Stimulated activated CD4-positive, alpha-beta T cell treated with anti-CD3 and anti-CD28 coated beads, Interleukin-15, amount 100 ng/mL, for 1 hour (primary cell): ENCODE results near the gene NDRG2.

Source experiments
- DNase-seq, 2 donors: peaks; one replicate each; pipeline ENCODE4 v3.0.0-alpha.2; 2020; ENCODE audit warnings: low read depth in 1 of 2, low spot score in 1 of 2

Gene NDRG2

DNA sequence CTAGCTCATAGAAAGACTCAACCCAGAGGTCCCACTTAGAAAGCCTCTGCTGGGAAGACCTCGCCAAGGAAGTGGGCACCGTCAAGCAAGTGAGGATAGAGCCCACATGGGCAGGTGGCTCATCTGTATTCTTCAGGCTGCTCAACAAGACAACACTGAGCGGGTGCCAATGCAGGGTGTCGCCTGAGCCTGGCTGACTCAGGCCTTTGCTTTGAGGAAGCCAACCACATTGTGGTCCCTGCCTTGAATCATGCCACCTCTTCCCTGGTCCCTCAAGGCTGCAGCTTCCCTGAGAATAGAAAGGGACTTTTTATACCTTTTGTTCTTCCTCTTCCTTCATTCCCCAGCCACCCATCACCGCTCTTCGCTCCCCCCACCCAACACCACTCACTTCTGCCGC is 11.9 kb upstream of the NDRG2 start:
- DNase-seq: no peak

DNA sequence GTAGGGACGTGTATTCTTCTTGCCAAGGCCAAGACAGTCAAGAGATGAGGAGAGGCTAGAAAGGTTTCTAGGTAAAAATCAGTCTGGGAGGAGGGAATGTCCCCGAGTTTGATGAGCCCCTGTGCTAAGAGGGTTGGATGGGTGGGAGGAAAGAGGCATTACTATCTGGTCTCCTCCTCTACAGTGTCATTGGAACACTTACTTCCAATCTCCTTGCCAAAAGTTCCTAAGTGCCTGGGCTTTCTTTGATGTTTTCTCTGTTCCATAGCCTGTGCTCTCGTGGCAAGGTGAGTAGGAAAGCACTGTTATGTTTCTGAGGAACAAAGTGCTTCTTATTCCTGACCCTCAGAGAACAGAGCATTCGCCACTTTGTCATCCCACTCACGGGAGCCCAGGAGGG is 9.8 kb upstream of the NDRG2 start, which contains the start of gene RNASE13:
TSS of gene RNASE13 (minus strand) at position 101 of the 400 bp plus-strand sequence. CDS start 519 bp downstream, outside the sequence.
- no peak for DNase-seq

DNA sequence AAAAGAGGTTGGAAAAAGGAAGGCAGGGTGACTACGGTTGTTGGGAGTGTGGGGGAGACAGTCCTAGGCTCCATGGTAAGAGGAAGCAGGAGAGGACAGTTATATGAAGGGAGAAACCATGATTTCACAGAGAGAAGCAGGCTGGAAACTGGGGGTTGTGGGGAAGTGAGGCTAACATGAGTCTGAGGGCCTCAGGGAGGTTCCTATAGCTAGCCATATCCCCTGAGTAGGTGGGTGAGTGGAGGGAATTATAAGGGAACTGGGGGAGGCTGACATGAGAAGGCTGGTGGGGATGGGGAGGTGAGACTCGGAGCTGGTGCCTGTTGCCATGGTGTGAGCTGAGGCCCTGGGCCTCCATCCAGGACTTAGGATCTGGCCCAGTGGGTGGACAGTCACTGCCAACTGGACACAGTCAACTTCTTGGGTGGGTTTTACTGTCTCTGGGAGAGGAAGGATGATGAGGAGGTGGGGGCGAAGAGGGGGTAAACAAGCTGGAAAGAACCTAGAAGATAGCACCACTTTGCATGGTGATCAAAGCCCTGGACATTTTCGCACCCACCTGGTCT is 8.4 kb upstream of the NDRG2 start:
- no peak for DNase-seq

DNA sequence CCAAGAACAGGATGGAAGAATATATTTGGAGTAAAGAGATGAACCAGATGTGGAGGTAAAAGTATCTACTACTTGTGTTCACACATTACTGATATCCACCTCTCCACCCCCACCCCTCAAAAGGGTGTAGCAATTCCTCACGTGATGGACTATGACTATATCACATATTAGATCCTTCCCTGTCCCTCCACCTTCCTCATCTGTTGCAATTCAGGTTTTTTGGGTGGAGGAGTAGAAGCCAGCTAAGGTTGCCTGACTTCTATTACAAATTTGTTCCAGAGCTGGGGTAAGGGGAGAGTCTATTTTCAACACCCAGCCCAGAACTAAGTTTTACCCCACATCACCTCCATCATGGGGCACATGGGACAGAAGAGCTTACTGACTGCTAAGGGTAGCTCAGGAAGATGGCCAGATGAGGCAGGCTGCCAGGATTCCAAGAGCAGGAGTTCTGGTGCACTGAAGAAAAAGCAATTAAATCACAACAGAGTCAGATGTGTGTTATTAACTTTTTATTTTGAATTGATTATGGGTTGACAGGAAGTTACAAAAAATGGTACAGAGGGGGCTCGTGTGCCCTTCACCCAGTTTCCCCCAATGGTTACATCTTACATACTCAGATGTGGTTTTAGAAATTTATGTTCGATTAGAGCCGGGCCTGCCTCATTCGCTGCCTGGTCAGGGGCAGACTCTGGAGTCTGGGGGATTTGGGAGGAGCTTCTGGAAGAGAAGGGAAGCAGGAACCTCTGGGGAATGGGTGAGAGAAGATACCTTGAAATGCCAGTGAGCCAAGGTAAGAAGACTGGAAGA is 7.7 kb upstream of the NDRG2 start:
- no peak for DNase-seq

DNA sequence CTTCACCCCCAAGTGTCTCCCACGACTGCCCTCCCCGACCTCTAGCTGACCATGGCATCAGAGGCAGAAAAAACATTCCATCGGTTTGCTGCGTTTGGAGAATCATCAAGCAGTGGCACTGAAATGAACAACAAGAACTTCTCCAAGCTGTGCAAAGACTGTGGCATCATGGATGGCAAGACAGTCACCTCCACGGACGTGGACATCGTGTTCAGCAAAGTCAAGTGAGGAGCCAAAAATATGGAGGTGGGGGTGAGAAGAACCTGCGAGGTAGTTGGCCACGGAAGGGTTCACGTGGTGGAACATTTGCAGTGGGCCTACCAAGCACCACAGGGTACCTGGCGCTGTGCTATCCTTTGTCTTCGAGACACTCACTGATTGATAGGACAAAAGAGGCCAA is 5.7 kb upstream of the NDRG2 start:
- no peak for DNase-seq

DNA sequence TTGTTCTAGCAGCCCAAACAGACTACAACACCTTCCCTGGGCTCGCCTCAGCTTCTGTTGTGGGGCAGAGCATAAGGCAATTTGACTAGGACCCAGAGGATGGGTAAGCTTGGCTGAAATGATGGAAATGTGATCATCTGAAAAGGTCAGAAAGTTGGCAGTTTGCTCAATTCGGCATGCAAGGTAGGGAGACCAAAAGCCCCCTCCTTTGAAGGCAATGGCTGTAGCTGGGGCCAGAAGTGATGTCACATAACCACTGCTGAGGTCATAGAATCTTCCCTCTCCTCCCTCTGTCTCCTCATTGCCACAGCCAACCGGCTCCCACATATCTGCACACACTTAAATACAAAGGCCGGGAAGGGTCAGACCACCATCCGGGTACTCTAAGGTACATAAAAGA is 5.1 kb upstream of the NDRG2 start, which contains the start of gene TPPP2:
TSS of gene TPPP2 (plus strand) at position 301 of the 400 bp plus-strand sequence. CDS start 365 bp downstream, outside the sequence.
- DNase-seq: no peak

DNA sequence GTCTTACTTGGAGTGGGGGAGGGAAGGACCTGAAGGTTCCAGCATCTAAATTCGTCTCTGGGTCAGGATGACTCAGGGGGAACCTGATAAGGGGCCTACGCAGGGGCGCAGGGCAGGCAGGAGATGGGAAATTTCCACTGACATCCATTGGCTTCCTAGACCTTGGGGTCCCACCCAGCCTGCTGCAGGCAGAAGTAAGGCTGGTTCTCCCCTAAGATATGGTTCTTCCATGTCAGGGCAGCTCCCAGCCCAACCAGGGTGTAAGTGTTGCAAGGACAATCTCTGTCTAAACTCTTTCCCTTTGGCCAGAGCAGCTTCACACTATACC is 2.1 kb upstream of the NDRG2 start:
- no peak for DNase-seq

DNA sequence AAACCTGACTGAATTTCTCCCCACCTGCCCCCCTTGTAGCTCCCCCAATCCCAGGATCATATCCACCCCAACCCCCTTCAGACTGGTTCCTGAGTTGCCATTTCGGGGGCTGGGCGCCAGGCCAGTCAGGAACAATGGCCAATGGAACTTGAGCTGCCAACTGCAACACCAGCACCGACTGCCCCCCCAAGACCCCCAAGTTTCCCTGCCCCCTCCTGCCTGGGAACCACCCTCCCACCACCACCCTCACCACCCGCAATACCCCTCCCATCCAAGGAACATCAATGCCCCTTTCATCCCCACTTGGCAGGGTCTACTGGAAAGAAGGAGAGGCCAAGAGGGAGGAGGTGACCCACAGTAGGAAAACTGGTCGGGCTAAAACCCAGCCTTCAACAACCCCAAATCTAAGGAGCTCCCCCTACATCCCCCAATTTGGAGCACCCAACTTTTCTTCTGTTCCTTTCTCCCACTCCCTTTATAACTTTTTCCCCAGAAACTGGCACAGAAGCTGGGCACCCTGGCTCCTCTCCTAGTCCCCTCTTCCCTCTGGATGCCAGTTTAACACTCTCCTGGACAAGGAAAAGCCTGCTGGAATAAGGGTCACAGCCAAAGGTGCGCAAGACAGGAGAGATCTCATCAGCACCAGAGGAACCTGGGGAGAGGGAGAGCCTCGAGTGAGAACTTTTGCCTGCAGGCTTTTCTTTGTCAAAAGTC is 1.6 kb upstream of the NDRG2 start:
- DNase-seq: no peak

DNA sequence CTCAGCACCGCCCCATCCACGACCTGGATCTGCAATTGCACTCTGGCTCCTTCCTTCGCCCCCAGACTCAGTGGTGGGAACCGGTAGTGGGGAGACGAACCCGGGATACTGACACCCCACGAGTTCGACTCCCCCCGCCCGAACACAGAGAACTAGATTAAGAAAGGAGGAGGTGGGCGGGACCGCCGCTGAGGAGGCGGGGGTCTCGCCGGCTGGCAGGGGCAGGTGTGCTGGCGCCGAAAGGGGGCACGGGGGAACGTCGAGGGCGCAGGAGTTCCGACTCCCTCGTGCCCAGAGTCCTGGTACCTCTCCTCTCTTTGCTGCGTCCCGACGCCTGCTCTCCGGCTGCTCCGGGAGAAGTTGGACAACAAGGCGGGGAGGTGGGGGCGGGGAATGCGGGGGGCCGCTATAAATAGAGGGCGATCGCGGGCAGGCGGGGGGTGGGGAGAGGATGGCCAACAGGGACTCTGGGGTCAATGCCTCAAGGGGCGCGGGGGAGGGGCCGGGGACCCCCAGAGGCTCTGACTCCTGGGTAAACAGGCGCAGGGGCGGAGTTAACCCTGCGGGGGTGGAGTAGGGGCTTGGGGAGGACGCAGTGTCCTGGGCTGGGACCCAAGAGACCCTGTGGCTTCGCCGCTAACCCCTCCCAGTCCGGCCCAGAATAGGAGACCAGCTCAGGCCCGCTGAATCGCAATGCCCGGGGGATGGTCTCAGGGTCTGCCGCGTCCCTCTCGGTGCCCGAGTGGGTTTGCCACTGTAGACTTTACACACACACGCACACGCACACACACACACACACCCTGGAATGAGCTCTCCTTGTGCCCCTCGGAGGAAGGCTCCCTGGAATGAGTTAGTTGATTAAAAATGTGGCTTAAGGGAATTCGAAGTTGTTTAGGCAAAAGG is 761 bp upstream of the NDRG2 start:
- DNase-seq: no peak

DNA sequence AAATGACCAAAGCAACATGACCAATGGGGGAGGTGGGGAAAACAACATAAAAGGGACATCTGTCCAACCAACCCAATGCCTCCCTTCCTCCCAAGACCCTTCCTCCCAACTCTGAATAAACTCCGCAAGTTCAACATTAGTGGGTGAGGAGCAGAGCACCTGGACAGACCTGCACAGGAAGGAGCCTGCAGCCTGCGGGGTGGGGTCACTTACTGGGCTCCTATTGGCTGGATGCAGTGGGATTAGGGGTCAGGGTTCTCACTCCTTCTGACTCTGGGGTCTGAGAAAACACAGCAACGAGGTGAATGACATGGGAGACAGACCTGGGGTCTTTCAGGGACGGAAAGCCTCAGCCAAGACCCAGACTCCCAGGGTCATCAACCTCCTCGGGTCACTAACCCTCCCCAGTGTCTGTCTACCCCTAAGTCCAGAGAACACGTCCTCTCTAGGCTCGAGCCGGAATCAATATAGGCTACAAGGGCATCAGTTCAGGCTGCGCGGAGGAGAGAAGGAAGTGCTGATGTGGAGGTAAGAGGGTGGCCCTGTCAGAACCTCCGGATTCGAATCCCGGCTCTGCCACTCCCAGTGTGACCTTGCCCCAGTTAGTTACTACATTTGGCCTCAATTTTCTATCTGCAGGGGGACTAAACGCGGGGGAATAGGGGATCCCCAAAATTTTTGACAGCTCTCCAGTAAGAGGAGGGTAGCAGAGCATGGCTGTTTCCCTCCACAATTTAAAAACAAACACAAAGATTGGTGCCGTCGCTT is 860 bp downstream of the NDRG2 start:
- no peak for DNase-seq

DNA sequence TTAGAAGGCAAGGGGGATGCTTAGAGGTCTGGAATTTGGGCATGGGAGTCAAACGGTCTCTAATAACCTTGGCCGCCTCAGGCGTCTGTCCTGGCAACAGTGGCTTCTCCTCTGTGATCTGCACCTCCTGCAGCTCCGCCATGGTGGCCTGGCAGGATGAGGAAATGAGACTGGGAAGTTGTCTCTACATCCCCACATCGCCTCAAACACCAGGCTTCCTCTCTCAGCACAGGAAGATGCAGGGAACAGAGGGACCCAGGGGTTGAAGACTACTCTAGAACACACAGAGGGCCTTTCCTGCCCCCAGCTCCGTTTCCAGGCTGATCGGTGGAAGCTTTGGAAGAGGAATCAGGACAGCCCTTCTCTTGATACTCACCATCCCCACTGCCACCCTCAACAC is 1.7 kb downstream of the NDRG2 start:
- no peak for DNase-seq

DNA sequence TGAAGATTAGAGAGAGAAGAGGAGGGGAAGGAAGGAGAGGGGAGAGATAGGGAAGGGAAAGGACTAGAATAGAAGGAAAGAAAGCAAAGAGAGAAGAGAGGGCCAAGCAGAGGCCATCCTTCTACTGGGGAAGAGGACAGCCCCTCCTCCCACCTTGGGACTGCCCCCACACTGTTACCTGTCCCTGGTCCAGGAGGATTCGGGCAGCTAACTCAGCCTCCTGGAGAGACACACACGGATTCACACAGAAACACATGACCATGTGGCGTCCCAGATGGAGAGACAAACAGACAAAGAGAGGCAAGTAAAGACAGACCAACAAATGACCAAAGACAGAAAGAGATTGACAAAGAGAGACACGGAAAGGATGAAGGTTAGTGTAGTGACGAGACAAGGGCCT is 2.2 kb downstream of the NDRG2 start:
- DNase-seq: no peak

DNA sequence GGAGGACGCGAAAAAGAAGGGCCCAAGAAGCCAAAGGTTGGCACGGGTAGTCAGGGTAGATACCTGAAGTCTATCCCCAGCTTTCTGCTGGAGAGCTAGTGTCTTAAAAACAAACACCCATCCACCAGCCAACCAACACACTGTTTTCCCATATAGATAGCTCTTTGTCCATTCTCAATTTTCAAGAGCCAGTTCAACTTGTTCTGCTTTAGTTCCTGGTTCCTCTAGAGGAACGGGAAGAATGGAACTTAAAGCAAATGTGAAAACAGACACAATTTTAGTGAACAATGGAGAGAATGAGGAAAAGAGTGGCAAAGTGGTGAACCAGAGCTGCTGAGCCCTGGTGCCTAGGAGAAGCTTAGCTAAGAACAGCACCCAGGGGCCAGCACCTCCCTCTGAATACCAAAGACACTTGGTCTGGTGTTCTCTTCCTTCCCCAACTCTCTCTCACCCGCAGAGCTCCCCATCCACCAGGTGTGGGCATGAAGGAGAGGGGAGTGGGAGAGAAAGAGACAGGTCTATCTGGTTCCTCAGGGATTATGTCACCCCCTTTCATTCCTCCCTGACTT is 3.8 kb downstream of the NDRG2 start:
- no peak for DNase-seq

DNA sequence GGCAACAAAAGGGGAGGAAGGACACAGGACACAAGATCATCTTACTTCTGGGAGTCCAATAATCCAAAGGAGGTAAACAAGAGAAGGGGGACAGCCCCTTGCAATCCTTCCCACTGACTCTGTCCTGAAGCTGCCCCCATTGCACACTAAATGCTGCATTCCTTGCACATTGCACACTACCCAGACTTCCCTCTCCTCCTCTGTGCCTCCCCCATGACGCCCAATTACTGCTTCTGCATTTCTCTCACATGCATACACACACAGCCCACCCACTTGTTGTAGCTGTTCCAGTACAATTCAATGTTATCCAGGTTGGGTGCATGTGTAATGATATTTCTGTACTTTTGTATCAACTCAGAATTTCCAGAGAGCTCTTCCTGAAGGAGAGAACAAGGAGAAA is 5.5 kb downstream of the NDRG2 start:
- no peak for DNase-seq

DNA sequence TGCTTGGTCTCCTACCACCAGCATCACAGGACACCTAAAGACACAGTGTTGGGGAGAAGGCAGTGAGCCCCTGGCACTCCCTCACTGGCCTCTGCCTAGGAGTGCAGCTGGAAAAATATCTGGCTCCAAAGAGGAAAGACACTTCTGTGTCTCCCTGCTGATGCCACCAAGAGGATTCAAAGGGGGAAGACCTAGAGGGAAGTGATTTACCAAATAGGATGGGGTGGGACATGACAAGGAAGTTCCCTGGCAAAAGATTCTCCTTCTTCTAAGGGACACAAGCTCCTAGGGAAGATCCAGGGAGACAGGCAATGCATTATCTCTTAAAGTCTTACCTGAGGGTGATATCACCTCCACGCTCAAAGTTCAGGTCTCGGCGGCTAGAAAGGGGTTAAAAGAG is 6.1 kb downstream of the NDRG2 start:
- DNase-seq: no peak

DNA sequence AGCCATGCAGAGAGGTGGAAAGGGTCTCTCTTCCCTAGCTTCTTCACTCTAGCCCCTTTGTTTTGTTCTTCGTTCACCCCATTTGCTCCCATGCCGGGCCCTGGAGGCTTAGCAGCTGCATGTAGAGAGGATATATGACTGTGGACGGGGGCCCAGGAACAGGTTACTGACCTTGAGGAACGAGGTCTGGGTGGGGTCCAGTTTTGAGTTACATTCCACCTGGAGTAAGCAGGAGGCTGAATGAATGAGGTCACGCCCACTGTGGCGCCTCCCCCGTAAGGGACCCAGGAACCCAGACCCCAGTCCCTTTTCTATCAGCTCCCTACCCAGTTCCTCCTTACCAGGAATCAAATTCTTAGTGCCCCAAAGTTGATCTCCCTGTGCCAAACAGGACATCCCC is 6.6 kb downstream of the NDRG2 start:
- no peak for DNase-seq

DNA sequence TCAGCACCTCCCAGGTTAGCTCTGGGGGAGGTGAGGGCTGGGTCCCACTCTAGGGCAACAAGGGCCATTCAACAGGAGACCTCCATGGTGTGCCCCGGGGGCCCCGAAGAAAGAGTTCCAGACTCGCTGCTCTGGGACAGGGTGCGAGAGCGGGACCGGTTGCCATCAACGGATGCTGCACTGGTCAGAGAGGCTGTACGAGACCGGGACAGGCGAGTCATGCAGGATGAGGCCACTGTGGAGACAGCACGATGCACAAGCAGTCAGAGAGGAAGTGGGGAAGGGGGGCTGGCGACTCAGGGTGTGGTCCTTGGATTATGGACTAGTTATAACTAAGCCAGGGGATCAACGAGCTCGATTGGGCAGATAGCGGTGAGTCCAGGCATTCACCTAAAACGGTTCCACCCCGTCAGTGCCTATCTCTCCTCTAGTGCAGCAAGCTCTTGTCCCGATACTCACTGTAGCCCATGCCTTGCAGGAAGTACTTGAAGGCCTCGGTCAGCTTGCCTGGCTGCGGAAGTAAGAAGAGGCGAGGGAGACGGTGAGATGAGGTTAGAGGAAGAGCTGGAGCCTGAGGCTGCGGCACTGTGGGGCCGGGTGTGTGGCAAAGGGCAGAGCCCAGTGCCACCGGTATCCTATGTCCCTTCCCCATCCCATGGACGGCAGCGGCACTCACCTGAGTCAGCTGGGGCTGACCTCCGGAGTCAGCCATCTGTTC is 7.2 kb downstream of the NDRG2 start:
- DNase-seq: no peak

DNA sequence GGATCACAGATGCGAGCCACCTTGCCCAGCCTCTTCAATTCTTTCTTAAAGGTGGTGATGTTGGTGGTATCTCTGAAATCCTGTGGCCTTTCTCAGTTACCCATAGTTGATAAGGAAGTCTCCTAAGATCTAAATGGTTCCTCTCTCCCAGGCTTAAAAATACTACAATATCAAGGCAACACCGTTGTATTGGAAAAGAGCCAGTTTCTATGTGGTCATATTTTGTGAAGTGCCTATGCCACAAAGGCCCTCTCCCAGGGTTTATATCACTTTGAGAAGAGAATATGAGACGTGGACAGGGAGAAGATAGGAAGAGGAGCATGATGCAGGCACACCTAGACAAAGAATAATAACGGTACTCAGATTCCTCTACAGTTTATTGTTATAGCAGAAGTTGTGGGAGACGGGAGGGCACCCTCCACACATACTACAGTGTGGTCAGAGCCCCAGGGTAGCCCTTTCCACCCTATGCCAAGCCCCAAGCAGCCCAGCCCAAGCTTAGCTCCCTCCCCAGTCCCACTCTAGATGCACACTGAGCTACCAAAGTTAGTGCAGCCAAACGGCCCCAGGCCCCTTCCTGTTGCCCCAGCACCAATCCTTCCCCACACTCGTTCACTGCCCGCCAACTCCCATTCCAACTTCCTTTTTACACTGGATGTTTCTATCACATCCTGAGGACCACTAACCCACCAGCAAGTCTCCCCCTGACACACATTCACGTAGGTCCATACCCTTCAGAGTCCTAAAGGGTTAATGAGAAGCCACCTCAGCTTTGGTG is 8.3 kb downstream of the NDRG2 start:
- no peak for DNase-seq

DNA sequence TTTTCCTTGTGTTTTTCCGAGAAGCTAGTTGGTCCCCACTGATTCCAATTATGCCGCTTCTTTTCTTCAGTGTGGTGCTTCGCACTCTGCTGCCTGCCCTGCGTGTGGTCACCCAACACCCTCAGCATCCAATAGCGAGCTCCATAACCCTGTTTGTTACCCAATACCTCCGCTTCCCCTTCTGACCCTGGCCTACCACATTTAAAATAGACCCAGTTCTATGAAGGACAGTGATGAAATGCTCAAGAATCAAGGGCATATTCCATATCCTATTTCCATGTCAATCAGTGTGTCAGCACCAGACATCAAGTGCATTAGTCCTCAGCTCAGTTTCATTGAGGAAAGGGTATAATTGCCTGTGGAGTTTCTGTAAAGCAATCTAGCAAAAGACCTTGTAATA is 9.5 kb downstream of the NDRG2 start:
- no peak for DNase-seq
